RCC 7860 (cell line): Measurements from ENCODE around the gene COLEC12.

ENCODE experiments used
- DNase-seq: peaks from one replicate; pipeline ENCODE4 v3.0.0-alpha.2; 2015; ENCODE audit warnings: low spot score
- FAIRE-seq: peaks from 2 replicates; lab custom pipeline; 2012; peaks lifted over from hg19 to GRCh38; lab: Jason Lieb, UNC

The COLEC12 gene

DNA sequence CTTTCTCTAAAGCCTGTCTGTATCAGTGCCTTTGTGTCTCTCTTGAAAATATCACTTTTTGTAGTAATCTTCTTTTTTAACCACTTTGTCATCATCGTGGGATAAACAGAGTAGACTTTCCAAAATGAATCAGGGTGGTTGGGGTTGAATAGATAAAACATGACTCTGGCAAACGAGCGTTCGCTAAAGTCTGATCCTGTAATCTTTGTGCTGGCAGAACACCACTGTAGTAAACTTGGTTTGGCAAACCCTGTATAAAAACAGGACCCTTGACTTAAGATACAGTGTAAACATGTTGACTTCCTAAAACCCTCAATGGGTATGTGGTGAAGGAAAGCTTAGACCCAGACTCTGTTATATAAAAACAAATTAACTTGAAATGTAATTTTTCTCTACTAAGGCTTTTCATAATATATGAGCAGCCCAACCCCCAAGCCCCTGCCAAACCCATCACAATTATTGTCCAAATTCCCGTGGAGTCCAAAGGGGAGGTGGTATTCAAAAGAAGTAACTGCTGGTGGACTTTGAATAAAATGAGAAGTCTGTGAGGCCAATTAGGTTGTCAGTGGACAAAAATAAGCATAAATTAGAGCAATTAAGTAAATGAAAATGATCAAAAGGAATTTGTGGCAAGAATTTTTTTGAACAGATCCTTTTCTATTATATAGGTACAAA lies 52.2 kb downstream of the COLEC12 start:
- DNase-seq, result no peak
- no peak for FAIRE-seq

DNA sequence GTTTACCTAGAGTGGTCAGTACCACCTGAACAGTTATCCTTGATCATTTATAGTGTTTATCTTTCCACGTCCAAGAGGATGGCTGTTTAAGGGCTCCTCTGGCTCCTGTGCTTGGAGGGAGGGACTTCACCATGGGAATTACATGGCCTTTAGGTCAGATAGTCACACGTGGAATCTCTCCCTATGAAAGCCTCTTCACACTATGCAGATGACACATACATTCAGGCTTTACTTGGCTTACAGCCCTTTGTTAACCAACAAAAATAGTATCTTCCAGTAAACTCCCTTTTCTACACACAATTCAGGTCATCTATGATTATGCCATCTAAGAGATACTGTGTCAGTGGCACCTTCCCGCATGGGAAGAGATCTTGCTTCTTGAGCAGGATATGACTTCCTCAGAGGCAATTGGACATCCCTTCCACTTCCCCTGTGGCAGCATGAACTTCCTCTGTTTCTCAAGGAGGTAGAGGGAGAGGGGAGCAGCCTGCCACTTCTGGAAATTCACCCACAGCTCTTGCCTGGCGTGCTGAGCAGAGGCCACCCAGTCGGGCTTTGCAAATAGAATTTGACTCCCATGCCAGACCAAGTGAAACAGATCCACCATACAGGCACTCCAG lies 53.5 kb downstream of the COLEC12 start:
- DNase-seq (no peak), FAIRE-seq (no peak)

DNA sequence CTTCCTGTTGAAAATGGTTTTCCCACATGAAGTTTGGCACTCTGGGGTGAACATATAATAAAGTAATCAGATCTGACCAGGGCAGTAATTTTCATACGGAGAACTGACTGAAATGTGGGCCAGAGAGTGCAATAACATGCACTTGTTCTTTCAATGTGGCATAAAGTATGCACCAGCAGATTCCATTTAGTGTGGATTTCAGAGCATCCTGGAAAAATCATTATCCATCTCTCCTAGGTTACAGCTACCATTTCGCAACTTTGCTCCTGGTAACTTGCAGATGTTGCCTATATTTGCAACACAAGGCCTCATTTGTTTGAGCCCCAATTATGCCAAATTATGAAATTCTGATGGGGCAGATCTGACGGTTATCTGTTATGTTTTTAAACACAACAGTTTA lies 55.4 kb downstream of the COLEC12 start:
- DNase-seq (no peak), FAIRE-seq (no peak)

DNA sequence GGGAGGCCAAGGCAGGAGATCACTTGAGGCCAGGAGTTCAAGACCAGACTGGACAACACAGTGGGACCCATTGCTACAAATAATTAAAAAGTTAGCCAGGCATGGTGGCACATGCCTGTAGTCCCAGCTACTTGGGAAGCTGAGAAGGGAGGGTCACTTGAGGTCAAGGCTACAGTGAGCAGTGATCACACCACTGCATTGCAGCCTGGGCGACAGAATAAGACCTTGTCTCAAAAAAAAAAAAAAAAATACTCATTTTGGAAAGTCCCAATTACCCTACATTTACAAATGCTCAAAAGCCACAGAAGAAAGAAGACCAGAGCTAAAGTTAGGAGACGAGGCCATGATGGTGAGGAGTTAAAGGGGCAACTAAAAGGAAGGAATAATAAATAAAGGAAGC lies 61.9 kb downstream of the COLEC12 start:
- FAIRE-seq, result no peak
- no peak for DNase-seq

DNA sequence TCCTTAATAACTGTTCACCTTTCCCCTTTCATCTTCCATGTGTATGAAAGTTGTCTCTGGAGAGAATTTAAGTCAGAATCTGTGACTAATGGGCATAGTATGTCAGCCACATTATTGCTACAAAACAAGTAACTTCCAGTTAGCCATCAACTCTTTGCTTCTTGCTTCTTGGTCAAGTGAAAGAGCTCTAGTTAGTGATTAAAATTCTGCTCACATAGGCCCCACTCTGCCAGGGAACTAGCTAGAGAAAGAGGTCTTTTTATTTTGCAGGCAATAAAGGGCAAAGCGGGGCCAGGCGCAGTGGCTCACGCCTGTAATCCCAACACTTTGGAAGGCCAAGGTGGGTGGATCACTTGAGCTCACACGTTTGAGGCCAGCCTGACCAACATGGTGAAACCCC lies 64.6 kb downstream of the COLEC12 start:
- peak; percentile 89 for FAIRE-seq
- peak; percentile 69 for DNase-seq

DNA sequence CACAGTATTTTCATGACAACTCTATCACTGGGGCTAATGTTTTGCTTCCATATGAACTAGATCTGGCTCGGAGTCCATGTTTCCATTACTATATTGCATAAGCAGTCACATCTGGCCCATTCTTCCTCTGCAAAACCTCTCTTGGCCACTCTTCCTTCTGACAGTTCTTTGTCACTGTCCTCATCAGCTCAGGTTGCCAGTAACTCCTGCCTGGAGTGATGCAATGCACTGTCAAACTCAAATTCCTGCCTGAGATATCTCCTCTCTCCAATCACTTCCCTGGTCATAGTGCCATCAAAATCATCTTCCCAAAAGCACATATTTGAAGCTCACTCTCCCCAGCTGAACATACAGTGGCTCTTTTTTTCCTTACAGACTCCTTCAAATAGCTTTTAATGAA lies 66.1 kb downstream of the COLEC12 start:
- DNase-seq, result no peak
- no peak for FAIRE-seq

DNA sequence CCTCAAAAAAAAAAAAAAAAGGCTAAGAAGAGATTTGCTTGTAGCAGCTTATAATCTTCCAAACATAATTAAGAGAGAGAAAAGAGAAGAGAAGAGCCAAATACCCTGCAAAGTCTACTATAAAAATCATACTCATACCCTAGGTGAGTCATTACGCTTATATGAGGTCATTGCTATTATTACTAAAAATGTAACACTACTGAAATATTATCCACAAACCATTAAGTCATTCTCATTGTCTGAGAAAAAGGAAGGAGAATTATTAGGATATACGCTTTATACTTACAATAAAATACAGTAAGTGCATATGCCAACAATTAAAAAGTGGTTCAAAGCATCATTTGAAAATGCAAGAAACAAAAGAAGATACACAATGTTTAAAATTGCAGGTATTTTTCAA lies 66.5 kb downstream of the COLEC12 start:
- DNase-seq (no peak), FAIRE-seq (no peak)

DNA sequence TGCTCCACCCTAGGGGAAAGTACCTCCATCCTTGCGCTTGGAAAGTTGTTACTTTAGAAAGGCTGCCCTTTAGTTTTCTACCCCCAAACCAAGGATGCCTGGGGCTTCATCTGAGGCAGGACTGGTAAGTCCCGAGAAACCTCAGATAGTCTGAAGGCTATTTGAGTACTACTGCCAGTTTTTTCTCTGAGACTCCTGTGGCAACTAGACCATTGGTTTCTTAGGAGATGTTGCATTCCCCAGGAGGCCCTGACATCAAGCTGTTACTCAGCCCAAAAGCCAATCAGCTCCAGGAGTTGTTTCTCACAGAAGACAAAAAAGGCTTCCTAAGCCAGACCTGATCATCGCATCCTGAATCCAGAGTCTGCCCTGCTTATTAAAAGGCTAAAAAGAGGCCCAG lies 67.2 kb downstream of the COLEC12 start:
- FAIRE-seq, result no peak
- DNase-seq, result no peak

DNA sequence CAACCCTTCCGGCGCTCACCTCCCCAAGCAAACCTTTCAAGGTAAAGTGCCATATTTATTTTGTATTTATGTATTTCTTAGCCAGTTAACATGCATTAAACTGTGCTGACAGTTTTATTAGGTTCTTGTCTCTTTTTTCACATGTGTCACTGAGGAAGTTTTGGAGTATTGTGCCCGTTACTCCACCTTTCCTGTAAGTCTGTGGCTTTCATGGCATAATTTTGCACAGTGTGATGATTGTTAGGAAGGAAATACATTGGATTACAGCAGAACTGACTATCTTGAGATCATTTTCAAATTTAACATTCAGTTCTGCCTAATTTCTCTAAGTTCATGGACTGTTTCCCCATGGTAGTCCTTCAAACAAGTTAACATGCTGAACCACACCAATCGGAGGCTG lies 67.7 kb downstream of the COLEC12 start:
- FAIRE-seq (no peak), DNase-seq (no peak)

DNA sequence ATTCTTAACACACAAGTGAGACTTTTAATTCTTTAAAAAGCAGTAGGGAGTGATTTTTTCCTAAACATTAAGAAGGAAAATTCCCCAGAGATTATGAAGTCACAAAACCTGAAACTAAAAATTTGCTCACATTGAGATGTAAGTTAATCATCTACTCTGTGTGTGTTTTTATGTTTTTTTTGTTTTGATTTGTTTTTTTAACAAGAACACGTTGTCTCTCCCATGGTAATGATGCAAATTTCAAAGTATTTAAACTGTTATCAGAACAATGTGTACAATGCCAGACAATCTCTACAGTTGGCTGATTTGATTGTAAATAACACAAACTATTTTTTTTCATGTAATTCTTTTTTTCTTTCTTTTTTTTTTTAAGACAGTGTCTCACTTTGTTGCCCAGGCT lies 71.5 kb downstream of the COLEC12 start:
- FAIRE-seq, result no peak
- no peak for DNase-seq

DNA sequence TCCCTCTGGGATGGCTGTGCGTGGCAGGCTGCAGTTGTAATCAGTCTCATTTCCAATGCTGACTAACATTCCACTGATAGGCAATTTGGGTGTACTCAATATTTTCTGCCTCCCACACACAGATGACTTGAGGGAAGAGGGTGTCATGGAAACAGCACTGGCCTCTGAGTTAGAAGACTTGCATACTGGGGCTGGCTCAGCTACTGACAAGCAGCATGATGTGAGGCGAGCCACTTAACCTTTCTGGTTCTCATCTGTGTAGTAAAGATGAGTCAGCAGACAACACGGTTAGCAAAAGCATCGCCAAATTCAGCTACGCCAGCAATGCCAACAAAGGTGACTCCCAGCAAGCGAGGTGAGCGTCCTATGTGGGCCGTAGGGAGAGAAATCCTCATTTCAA lies 73.5 kb downstream of the COLEC12 start:
- FAIRE-seq (no peak), DNase-seq (no peak)

DNA sequence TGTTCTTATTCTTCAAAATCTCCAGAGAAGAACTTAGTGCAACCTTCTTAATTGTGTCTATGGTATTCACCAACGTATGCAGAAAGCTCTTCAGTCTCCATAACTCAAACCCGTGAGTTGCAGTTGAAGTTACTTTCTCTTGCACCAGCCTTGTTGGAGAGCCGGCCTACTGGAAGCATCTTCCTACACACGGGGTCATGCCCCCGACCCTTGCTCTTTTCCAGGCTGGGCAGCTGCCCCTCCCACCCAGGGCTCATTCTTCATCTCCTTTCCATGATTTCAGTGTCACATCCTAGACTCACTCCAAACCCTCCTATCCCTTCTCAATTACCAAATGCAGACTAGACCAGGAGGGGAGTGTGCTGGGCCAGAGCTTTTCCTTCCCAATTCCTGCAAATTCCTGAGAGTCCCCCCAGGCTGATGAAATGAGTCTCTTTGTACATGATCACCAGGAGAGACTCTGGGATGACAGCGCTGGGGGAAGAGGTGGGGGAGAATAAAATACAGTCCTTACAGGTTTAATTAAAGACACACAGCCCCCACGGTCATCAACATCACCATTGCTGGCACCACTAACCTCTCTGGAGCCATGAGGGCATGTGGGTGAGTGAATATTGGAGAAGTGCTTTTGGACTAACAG lies 75.3 kb downstream of the COLEC12 start:
- FAIRE-seq, result no peak
- no peak for DNase-seq

DNA sequence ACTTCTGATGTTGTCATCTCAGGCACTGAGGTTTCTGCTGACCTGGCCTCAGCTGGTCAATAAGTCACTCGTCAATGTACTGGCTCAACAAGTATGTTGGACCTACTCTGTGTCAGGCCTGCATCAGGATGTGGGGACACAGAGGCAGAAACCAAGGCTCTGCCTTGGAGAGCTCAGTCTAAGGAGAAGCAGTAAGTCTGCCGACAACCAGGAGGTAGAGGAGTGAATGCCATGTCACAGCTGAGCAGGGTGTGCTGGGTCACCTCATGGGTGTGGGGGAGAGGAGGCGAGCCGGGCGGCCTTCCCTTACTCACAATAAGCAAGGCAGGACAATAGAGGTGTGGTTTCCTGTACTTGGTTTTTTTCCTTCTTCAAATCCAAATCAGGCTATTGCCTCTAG lies 75.8 kb downstream of the COLEC12 start:
- DNase-seq, result no peak
- FAIRE-seq, result no peak

DNA sequence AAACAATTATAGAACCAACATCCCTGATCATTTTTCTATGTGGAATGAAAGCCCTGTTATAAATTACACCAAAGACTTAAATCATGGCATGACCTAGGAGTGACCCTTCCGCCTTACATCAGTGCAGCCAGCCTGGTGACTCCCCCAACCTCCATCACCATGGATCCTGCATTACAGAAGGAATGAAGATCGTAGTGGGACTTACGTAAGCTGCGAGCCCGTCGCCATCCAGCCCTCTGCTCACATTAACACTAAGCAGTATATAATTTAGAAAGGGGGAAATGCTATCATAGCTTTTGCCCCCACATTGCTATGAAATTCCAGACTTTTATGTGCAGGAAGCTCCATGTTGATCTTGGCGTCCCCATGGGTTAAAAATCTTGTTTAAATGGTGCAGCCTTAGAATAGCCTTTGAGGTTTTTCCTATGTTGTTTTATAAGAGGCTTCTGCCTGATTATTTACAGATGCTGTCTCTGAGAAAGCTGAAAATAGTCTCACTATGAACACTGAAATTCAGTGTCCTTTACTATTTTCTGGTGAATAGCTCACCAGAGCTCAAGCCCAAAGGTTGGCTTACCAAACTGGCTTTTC lies 76.3 kb downstream of the COLEC12 start:
- no peak for FAIRE-seq
- DNase-seq, result no peak

DNA sequence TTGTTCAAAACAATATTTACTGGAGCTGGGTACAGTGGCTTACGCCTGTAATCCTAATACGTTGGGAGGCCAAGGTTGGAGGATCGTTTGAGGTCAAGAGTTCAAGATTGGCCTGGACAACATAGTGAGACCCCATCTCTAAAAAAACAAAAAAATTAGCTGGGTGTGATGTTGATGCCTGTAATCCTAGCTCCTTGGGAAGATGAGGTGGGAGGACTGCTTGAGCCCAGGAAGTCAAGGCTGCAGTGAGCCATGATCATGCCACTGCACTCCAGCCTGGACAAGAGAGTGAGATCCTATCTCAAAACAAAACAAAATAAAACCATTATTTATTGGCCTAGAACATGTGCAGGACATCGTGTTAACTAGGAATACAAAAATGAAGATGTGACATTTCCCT lies 77.5 kb downstream of the COLEC12 start:
- DNase-seq, result no peak
- FAIRE-seq, result no peak

DNA sequence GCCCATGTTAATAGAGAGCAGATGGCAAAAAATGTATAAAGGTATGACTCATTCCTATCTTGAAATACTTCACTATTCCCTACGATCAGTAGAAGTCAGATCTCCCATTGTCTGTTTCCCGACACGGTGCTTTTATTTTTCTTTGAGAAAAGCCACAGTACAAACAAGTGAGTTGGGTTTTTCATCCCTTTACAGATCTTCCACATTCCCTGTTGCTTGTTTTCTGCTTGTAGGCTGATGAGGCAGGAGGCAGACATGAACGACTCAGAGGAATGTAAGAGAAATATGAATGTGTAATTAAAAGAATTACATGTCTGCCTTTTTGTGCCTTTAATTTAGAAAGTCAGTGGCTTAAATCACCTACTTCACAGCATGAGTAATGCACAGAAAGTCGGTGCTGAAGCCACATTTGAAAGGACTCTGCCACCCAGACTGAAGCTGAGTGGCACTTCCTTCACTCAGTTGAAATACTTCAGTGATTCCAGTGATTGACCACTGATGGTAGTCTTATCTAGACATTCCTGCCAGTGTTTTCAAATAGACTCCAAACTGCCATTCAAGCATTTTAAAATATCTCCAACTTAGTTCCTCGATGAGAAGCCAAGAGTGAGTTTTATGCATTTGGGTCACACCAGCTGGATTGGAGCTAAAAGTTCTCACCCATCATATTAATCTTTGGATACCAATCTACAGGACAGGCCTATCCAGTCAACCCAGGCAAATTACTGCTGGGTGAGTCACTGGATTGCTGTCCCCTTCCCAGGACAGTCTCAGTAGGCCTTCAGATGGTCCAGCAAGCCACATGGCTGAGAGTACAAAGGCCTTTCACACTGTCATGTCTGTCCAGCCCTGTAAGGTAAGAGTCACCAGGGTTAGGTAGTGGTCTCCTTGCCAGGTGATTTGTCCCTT lies 79.0 kb downstream of the COLEC12 start:
- FAIRE-seq, result peak; percentile 85
- peak; percentile 76 for DNase-seq

DNA sequence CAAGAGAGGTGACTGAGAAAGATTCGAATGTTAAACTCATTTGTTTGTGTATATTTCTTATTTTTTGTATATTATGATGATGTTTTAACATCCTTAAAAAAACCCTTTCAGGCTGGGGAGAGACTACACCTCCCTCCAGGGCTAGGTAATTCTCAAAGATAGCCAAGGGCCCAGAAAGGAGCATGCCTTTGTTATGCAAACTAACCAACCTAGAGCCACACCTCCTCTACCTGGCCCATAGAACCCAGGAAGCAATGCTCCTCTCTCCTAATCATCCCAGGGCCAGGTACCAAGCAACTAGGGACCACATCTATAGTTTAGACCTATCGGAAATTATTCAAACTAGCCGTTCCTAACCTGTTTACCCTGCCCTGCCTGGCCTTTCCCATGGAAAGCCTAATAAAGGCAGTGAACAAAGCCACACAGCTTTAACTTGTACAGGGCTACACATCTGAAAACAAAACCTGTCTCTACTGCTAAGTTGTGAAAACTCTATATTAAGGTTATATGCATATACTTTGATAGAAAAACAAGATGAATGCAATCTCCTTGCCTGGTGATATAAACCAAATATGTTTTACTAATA lies 79.7 kb downstream of the COLEC12 start:
- FAIRE-seq (no peak), DNase-seq (no peak)

DNA sequence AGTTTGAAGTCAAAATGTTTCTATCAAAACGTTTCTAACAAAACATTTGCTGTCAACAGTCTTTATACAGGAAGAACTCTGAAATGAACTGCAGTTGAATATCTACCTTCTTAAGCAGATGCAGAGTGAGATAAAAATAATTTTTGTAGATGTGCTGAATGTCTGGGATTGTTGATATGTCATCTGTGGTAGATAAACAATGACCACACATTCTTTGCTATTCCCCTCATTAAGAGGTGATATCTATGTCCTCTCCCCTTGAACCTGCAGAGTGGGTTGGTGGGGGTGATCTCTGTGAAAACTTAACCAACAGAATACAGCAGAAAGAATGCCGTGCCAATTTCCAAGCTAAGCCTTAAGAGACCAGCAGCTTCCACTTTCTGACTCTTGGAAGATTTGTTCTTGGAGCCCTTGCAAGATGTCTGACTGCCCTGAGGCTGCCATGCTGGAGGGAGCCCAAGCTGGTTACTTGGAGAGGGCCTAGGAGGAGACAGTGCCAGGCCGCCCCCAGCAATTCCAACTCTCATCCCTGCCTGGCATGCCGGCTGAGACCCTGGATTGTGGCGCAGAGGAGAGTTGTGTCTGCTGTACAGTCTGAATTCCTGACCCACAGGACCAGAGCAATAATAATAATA lies 80.8 kb downstream of the COLEC12 start:
- DNase-seq (no peak), FAIRE-seq (no peak)

DNA sequence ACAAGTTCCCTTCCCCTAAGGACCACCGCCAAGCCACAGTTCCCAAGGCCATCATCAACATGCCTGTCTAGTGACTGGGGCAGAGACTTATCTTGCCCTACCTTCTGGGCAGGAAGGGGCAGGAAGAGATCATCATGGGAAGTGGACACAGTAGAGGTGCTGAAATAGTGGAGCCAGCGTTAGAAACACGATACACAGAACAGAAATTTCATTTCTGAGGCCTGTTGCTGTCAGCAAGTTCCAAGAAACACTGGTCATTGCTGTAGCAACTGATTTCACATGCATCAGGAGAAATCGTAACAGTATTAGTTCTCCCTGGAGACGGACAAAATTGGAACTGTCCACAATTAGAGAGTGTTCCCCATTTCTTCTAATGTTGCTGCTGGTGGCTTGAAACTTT lies 83.0 kb downstream of the COLEC12 start:
- DNase-seq, result no peak
- no peak for FAIRE-seq

DNA sequence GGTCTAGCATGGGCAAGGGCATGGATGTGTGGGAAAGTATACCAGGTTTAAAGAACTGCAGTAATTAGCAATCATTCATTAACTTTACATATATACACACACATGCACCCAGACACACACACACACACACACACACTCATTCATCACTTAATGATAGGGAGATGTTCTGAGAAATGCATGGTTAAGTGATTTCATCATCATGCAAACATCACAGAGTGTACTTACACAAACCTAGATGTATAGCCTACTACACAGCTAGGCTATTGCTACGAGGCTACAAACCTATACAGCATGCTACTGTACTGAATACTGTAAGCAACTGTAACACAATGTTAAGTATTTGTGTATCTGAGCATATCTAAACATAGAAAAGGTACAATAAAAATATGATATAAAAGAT lies 83.6 kb downstream of the COLEC12 start:
- DNase-seq, result no peak
- FAIRE-seq, result no peak
